ENCODE results near the gene SEZ6L2.
"Not testable (repeated sequence)": the region's sequence is repeated elsewhere in the genome, so short reads cannot be mapped to it uniquely, and the experiment has no call there.

The SEZ6L2 gene

DNA sequence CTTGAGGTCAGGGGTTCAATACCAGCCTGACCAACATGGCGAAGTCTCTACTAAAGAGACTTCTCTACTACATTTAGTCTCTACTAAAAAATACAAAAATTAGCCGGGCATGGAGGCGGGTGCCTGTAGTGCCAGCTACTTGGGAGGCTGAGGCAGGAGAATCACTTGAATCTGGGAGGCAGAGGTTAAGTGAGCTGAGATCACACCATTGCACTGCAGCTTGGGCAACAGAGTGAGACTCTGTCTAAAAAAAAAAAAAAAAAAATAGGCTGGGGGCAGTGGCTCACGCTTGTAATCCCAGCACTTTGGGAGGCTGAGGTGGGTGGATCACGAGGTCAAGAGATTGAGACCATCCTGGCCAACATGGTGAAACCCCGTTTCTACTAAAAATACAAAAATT is 10.5 kb upstream of the SEZ6L2 start:
- not testable (repeated sequence) for DNase-seq

- no peak for DNase-seq
Measured at GRCh38 chr16:29909391-29909790, 10.0 kb upstream of the SEZ6L2 start.

DNA sequence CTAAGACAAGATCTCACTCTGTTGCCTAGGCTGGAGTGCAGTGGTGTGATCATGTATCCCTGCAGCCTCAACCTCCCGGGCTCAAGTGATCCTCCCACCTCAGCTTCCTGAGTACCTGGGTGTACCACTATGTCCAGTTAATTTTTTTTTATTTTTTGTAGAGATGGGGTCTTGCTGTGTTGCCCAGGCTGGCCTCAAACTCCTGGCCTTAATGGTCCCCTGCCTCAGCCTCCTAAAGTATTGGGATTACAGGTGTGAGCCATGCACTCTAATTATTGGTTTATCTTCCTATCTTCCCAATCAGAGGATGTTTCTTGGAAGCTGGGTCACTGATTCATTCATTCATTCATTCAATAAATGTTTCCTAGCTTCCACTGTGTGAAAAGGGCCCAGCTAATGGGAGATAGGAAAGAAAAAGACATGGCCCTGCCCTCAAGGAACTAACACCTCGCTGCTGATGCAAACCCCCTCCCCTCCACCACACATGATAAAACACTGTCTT is 9.4 kb upstream of the SEZ6L2 start:
- DNase-seq, result no peak

DNA sequence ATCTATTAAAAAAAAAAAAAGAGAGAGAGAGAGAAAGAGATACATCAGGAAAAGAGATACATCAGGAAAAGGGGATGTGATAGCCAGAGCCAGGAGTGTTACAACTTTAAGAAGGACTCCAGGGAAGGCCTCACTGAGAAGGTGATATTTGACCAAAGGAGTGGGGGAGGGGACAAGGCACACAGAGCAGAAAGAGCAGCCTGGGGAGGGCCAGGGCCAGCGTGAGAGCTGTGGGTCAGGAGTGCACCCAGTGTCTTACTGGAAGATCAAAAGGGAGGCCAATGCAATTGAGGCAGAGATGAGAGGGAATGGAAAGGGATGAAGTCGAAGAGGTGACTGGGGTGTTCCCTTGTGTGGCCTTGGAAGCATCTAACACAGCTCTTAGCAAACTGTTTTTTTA is 8.6 kb upstream of the SEZ6L2 start:
- DNase-seq, result no peak

DNA sequence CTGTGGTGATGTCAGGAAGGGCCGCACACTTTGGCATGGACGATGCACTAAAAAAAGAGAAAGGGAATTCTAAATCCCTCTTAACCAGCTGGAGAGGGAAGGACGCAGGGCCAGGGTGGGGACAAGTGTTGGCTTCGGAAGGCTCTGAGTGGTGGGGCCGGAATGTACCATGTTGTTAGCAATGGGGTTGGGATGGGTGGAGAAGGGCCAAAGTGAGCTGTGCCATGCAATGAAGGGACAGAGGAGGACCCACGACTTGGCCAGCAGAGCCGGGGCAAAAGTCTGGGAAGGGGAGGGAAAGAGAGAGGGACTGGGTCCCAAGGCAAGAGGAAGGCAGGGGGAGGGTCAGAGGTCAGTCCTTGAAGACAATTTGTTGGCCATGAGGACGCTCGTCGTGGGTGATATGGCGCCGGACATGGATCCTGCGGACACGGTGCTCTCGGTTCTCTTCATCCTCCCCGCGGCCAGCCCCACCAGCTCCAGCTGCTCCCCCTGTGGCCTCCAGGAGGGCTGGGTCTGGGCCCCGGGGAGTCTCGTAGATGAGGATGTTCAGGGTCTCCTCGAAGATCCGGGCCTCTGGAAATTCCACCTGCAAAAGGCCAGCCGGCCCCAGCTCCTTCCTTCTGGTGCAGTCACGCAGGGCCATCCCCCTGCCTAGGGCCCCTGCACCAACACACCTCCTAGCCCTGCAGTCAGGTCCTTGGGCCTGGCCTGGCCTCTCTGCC is 7.3 kb upstream of the SEZ6L2 start:
- no peak for DNase-seq

- no peak for DNase-seq
Measured at GRCh38 chr16:29905668-29906067, 6.3 kb upstream of the SEZ6L2 start.

DNA sequence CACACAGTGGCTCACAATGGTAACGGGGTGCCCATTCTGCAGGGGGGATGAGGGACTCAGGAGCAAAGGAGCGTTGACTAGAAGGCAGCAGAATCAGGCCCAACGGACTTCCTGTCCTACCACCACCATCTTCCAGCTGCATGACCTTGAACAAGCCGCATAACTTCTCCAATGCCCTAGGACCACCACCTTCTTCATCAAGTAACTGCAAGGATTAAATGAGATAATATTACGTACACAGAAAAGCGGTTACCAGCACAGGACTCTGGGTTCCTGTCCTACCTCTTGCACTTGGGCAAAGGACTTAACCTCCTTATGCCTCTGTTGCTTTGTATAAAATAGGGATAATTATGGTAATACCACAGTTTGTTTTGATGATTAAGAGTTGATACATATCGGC is 5.6 kb upstream of the SEZ6L2 start:
- no peak for DNase-seq

- DNase-seq, result no peak
Measured at GRCh38 chr16:29903590-29903989, 4.2 kb upstream of the SEZ6L2 start.

- no peak for DNase-seq
Measured at GRCh38 chr16:29901607-29901945, 2.2 kb upstream of the SEZ6L2 start.

- no peak for DNase-seq
Measured at GRCh38 chr16:29900888-29901606, 1.7 kb upstream of the SEZ6L2 start.

GRCh38 chr16:29900102-29900887 is 945 bp upstream of the SEZ6L2 start, which contains the start of gene ASPHD1:
Gene ASPHD1 (plus strand): TSS chr16:29900488. CDS start chr16:29900972, 484 bp downstream.
- DNase-seq, result peak; percentile 49 to 81

DNA sequence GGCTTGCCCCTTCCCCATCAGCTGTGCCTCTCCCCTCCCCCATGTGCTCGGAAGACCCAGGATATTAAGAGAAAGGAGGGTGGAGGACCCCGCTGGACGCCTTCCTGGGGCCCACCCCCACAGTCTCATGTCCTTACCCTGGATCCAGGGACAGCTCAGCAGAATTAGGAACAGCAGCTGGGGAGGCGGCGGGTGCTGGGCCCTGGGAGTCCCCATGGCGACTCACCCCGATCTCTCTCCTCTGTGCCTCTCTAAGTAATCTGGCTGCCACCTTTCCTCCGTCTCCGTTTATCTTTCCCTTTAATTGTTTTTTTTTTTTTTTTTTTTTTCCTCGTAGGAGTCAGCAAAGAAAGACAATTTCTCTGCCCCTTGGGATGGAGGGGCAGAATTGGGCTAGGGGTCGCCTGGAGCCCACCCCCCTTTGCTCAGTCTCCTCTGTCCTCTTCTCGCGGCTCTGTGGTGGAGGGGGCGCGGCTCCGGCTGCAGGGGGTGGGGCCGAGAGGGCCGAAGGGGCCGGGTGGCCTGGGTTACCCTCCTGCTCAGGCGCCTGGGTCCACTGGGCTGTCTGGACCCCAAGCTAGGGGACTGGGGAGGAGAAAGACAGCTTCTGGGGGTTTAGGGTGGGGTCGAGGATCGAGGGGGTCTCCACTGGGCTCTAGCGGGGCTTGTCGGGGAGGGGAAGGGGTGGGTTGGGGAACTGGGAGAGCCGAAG is 390 bp downstream of the SEZ6L2 start:
- no peak for DNase-seq

DNA sequence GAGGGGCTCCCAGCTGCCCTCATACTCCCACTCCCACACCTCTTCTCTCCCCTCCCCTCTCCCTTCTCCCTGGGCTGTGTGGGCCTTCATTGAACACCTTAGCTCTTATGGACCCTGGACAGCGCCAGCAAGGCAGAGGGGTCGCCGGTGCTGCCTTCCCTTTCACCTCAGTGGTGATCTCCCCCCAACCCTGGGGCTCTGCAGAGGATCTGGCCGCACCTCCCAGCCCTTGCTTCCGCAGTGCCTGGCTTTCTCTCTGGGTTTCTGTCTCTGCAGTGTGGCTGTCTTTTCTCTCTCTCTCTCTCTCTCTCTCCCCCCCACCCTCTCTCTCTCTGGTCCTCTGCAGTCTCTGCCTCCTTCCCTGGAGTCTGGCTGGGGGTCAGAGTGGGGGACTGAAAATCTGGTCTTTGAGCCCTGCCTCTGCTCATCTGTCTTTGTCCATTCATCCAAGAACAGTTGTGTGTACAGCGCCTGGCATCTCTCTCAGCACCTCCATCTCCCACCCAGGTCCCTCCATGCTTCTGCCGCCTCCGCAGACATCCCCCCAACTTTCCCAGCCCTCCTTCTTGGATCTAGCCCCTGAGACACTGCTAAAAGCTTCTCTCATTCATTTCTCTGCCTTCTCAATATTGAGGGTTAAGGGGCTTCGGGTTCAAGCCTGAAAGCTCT is 1.1 kb downstream of the SEZ6L2 start:
- no peak for DNase-seq

DNA sequence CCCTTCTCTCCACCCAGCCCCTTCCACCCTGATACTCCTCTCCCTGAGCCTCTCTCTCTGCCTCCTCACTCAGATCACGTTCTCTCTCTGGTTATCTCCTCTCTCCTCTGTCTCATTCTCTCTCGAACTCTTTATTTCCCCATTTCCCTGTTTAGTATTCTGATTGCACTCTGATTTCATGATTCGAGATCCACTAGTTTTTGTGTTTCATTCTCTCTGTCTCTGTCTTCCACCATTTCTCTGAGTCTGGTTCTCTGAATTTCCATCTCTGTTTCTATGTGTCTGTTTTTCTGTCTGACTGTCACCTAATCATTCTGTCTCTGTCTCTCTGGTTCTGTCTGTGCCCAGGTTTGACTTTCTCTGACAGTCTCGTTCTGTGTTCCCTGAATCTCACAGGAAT is 2.0 kb downstream of the SEZ6L2 start:
- DNase-seq, result no peak

GRCh38 chr16:29896841-29897240 is 2.5 kb downstream of the SEZ6L2 start:
- DNase-seq, result no peak

DNA sequence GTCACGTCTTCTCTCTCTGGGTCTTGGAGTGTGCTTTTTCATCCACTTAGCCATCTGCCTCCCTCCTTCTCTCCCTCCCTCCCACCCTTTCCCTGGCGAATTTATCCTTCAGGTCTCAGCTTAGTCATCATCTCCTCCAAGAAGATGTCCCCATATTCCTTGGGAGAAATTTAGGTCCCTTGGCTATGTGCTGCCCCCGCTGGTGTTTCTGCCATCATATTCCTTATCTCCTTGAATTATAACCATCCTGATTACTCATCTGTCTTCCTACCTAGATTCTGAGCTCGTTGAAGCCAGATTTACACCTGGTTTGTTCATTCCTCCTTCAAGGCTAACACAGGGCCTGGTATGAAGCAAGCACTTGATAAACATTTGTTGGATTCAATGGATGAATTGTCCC is 5.0 kb downstream of the SEZ6L2 start:
- DNase-seq, result no peak

DNA sequence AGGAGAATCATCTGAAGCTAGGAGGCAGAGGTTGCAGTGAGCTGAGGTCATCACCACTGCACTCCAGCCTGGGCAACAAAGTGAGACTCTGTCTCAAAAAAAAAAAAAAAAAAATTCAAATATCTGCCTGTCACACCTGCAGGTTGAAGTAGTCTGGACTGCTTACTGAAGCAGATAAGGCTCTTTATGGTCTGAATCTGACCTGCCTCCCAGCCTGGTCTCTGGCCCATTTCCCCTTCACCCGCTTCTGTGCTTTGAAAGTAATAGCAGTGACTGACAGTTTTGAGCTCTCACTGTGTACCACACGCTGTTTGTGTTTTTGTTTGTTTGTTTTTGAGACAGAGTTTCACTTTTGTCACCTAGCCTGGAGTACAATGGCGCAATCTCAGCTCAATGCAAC is 5.8 kb downstream of the SEZ6L2 start:
- DNase-seq, result no peak

- no peak for DNase-seq
Measured at GRCh38 chr16:29892458-29892813, 6.9 kb downstream of the SEZ6L2 start.

GRCh38 chr16:29891525-29892457 is 7.6 kb downstream of the SEZ6L2 start:
- DNase-seq, result no peak

GRCh38 chr16:29889372-29889771 is 10.0 kb downstream of the SEZ6L2 start:
- DNase-seq, result not testable (repeated sequence)

- DNase-seq, result no peak
Measured at GRCh38 chr16:29883987-29884386, 15.4 kb downstream of the SEZ6L2 start.
